Neural progenitor cell (in vitro differentiated cells): Measurements from ENCODE around the gene PGAP3.

Experiments
- EZH2 ChIP-seq: fragments of 200-600 bp; sonication (generic); IDR thresholded peaks from 2 replicates; pipeline ENCODE4 v1.6.1; 2017; ENCODE audit warnings: antibody characterized with exemption, mild to moderate bottlenecking, moderate library complexity
- TF ChIP-seq, protein P1 (sequence below): fragments of 200-600 bp; sonication (generic); IDR thresholded peaks from 2 replicates; pipeline ENCODE4 v1.5.1; 2017; ENCODE audit warnings: antibody characterized with exemption, mild to moderate bottlenecking

DNA sequence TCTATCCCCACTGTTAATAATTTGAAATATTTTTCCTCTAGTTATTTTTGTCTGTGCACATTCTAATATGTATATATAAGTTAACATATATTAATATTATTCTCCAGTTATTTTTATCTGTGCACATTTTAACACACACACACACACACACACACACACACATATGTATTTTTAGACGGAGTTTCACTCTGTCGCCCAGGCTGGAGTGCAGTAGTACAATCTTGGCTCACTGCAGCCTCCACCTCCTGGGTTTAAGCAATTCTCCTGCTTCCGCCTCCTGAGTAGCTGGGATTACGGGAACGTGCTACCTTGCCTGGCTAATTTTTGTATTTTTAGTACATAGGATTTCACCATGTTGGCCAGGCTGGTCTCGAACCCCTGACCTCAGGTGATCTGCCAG is 29.8 kb upstream of the PGAP3 start:
- TF ChIP-seq, protein P1, sequence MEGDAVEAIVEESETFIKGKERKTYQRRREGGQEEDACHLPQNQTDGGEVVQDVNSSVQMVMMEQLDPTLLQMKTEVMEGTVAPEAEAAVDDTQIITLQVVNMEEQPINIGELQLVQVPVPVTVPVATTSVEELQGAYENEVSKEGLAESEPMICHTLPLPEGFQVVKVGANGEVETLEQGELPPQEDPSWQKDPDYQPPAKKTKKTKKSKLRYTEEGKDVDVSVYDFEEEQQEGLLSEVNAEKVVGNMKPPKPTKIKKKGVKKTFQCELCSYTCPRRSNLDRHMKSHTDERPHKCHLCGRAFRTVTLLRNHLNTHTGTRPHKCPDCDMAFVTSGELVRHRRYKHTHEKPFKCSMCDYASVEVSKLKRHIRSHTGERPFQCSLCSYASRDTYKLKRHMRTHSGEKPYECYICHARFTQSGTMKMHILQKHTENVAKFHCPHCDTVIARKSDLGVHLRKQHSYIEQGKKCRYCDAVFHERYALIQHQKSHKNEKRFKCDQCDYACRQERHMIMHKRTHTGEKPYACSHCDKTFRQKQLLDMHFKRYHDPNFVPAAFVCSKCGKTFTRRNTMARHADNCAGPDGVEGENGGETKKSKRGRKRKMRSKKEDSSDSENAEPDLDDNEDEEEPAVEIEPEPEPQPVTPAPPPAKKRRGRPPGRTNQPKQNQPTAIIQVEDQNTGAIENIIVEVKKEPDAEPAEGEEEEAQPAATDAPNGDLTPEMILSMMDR: no peak
- no peak for TF ChIP-seq EZH2
